H4 (cell line): Measurements from ENCODE around the gene GLB1L2. TPM values are rescaled to one million over a fixed set of nuclear protein-coding genes. Genes with fewer than 3 reads are reported as not detected.

Experiments
- DNase-seq: peaks from one replicate; pipeline ENCODE4 v3.0.0-alpha.2; 2015; ENCODE audit warnings: low spot score
- total RNA-seq: library from RNA; depleted of rRNA; stranded (reverse); fragments of >200 nt; shearing (Covaris generic); gene quantifications from 2 replicates; pipeline ENCODE4 v1.2.3, GENCODE V29; 2014

GLB1L2 gene
- total RNA-seq, 1 experiment from 2014 or later, result 17.0 TPM

DNA sequence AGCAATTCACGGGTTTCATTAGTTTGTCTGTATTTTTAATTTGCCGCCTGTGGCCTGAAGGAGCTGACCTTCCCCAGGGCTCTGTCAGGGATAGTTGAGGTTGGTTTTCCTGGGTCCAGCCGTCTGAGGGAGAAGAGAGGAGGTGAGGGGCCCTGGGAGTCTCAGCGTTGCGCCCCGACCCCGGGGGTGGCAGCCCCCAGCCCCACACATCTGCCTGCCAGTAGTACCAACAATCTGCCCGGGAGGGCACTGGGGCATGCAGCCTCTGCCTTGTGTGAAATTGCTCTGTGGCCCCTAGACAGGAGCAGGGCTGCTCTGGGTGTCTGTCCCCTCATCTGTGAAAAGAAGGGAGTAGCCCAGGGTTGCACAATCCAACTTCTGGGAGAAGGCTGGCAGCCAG, 73.6 kb downstream of the GLB1L2 start:
- DNase-seq, result no peak

DNA sequence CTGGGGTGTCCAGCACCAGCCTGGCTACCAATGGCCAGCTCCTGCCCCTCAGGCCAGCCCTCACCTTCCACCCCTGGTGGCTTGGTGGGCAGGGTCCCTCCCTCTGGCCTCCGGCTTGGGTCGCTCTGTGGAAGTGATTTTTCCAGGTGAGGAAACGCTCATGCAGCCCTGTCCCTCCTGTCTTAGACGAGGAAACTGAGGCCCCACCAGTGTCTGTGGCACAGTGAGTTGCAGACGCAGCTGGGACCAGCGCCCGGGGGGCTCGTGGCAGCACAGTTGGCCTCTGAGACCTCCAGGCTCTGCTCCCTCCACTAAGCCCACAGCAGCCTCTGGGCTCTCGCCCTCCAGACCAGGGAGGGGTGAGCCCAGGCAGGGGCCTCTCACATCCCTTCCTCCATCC, 74.1 kb downstream of the GLB1L2 start:
- no peak for DNase-seq

DNA sequence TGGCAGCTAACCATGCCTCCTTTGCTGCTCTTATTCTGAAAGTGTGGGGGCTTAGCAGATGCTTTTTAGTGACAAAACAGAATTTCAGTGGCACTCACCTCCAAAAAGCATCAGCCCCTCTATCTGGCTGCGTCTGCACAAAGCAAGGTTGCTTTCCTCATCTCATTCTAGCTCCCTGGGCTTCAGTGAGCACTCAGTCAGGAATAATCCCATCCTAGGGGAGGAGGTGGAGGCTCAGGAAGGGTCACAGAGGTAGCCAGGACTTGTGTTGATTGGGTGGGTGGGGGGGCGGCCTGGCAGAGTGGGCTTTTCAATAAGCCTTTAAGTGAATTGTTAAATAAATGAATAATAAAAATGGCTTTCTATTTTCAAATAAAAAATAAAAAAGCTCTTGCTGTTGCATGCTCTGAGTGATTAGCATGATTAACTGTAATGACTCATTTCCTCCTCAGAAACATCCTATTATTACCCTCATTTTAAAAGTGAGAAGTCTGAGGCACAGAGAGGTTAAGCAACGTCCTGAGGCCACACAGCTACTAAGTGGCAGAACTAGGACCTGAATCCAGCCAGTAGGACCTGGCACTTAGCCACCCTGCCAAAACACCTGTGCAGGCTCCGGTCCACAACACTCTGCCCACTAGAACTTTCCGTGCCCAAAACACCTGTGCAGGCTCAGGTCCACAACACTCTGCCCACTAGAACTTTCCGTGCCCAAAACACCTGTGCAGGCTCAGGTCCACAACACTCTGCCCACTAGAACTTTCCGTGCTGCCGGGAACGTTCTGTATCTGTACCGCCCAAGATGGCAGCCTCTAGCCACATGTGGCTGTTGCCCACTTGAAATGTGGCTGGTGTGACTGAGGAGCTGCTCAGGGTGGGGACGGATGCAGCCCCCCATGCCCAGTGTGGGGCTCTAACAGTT, 74.7 kb downstream of the GLB1L2 start:
- DNase-seq, result no peak

DNA sequence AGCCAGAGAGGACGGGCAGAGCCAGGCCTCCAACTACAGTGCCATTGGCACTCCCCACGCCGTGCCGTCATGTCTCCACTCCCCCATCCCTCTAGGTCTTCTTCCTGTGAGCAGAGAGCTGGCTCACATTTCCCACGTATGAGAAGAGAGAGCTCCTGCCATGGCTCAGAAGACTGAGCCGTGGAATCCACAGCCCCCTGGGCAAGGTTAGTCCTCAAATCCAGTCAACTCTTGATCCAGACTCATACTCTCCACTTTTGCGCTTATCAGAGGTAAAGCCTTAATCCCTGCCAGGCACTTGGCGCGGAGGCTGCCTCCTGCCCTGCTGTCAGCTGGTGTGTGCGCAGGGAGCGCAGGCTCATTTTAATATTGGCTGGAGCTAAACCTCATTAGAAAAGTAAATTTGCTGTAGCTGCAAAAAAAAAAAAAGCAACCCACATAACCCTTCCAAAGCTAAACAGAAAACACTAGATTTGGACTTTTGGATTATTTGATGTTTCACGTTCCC, 75.6 kb downstream of the GLB1L2 start:
- DNase-seq, result no peak

DNA sequence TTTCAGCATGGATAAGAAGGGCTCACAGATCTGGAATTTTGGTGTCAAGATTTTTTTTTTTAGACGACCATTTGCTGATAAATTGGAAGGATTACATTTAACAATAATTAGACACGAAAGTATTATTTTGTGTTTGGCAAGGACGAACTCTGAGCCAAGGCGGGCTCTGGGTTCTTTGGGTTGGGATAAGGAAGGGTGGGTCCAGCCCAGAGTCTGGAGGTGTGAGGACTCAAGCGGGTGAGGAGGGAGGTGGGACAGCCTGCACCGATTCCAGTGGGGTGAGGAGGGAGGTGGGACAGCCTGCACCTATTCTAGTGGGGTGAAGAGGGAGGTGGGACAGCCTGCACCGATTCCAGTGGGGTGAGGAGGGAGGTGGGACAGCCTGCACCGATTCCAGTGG, 76.1 kb downstream of the GLB1L2 start:
- no peak for DNase-seq

DNA sequence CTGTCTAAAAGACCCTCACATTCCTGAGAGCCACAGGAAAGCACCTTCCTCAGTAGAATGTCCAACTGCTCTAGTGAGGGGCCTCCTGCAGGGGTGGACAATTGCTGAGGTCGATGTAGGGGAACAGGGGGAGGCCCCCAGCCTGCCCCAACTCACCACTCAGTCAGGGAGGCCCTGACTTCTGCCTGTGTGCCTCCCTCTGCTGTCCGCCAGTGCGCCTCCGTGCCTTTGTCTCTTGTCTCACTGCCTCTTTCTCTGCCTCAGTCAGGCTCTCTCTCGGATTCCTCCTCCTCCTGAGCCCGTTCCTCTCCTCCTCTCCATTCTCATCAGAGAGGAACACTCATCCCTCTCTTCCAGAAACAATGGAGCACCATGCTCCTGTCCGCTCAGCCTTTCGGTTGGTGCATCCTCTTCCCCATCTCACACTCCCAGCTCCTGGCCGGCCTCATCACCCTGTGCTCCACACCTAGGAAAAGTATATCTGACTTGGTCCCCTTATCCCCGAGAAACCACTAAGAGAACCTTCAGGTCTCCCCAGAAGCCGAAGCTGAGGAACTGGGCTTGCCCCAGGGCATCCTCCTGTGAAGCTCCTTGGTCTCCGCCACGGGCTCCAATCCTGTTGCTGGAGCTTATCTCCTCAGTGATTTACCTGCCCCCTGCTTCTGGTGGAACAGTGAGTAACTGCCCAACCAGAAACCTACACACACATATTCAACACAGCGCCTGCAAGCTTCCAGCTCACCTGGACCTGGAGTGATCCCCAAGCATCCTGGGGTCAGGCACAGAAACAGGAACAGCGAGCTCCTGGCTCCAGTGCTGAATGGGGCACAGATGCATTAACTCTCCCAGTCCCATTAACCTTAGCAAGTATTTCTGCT, 78.0 kb downstream of the GLB1L2 start:
- DNase-seq, result no peak

DNA sequence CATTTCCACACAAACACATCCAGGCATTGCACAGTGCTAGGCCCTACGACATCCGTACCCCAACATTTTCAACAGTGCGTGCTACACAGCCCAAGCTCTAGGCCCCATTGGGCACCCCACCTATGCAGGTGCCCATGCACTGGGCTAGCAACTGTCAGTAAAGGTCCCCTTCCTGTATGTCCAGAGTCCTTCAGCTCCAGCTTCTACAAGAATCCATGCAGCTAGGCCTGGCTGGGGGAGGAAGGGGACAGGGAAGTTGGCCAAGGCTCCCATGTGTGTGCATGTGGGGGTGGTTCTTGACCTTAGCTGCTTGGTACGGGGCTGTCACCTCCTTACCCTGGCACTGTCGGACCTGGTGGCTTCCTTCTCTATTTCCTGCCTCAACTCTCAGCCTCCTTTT, 79.0 kb downstream of the GLB1L2 start:
- no peak for DNase-seq

DNA sequence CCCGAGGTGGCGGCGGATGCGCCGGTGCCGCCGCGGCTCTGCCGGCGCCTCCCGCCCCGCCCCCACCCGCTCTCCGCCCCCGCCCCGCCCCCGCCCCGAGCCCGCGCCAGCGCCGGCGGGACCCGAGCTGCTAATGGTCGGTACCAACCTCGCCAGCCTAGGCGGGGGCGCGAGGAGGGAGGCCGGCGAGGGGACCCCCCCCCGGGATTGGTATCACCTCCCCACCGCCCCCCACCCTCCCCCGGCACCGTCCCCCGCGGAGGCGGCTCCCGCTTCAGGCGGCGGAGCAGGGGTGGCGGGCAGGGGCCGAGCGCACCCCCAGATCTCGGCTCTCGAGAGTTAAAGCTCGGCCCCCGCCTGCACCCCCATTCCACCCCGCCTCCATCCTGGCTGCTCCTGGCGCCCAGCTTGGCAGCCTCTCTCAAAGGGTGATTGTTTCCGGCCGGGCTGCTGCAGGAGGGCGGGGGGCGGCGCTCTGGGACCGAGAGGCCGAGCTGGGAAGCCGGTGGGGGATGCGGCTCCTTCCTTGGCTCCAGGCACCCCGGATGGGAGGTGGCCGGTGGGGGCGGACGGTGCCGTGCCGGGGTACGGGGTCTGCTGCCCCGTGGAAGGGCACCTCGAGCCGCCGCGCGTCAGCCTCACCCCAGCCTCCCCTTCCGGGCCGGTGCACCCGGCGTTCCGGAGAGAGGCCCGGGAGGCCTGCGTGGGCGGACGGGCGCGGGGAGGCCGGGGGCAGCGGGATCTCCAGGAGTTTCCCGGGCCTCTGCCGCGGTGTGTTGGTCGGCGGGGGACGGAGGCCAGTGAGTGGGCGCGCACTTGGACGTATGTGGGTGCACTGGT, 80.6 kb downstream of the GLB1L2 start, which contains the start of gene B3GAT1:
B3GAT1 (minus strand) TSS at position 40 of the 840 bp plus-strand sequence. CDS start 24,583 bp downstream, outside the sequence.
- DNase-seq, result peak; percentile 18

DNA sequence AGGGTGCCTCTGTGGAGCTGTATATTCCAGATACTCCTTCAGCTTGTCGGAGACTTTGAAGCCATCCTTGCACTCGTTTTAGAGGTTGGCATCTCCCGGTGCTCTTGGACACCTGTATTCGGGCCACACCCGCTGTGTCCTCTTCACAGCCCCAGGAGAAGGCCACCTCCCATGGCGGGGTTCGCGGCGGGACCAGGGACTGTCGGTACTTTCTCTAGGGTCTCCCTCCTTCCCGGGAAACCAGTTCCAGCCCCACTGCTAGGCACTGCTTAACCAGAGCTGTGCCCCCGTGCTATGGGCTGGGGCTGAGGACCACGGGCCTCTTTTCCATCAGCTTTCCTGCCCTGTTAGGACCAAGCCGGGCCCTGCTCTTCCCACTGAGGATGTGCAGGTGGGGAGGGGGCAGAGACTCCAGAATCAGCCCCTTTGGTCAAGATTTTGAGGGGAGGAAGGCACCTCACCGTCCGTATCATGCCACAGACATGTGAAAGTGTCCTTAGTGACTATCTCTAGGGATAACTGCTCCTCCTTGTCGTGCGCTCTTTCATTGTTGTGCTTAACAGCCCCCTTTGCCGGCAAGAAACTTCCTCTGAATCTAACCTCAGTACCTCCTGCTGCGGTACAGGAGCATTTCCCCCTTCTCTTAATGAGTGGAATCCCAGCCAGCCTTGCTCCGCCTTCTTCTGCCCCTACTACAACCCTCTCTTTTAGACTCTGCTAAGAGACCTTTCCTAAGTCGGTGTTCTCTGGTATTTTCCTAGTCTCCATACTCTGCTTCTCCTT, 81.4 kb downstream of the GLB1L2 start:
- DNase-seq, result no peak

DNA sequence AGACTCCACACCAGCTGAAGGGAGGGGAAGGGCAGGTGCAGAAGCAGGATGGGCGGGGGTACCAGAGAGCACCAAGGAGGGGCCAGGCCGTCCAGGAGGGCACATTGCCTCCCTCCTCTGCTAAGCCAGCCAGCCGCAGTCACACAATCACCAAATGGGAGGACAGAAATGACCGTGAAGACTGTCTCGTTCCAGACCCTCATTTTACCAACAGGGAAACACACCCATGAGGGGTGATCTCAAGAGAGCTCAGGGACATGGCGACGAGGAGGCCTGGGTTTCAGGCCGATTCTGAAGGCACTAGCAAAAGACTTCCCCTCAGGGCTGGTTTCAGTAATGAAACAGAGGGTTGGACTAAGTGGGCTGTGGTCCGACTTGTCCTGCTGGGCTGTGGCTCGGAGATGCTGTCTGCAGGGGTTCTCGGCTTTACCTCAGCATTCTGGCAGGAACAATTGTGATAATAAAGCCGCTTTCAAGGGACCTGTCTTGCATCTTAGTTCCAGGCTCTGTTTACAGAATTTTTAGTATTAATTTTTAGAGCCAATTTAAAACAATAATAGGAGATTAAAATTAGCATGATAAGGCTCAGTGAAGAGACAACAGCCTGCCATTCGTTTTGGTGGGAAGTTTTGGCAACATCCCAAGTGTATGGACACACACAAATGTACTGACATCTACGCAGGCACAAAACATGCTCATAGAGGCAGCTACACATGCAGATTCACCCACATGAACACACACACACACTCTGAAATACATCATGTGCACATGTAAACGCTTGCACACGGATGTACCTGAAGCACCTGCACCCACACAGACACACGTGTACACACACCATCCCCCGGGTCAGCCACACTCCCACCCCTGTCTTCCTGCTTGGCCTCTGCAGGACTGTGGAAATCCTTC, 82.3 kb downstream of the GLB1L2 start:
- no peak for DNase-seq

DNA sequence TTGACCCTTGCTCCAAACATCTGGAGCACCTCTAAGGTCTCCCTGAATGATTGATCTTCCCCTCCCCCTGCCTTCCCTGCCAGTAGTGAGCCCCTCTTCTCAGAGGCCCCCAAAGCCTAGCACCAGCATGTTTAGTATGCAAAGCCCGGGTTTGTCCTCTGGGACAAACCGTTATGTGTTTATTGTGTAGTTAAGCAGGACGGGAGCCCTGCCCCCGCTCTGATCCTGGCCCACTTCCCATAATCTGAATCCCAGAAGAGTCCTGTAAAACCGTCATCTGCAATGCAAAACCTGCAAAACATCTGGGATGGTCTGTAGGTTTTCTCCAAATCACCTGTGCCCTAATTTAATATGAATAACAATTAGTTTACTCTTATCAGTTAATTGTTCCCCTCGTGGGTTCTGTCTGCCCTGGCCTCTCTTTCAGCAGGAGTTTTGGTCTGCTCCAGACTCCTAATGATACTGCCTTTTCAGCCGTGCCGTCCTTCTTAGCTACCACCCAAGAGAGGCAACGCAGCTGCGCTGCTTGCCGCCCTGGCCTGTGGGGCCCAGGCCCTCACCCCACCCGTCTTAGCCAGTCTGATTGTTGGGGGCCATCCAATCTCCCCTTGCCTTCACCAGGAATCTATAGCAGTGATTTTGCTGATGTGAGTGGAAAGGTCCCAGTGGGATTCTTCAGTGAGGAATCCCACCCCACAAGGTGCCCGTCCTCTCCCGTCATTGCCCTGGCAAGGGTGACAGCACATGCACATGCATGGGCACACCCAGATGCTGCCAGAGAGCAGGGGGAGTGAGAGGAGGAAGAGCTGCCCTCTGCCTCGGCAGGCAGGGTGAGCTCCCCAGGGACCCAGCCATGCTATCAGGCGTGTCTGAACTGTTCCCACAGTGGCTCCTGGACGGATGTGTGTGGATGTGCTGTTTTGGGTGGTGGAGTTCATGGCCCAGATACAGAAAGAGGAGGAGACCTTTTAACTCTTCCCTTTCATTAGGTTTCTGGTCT, 83.3 kb downstream of the GLB1L2 start:
- no peak for DNase-seq

DNA sequence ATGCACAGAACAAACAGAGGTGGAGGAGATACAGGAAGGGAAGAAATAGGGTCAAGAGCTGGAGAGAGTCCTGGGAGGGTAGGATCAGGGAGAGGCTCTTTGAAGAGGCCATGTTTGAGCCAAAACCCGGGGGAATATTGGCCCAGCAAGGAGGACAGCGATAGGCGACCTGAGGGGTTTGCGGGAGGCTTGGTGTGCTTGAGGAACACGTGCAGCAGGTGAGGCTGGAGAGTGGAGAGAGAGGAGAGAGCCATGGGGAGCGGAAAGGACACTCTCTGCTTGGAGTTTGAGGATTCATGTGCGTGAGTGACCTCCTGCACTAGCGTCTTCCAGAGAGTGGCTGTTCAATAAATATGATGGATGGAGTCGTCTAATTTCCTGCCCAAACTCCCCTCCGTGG, 84.9 kb downstream of the GLB1L2 start:
- DNase-seq, result no peak

DNA sequence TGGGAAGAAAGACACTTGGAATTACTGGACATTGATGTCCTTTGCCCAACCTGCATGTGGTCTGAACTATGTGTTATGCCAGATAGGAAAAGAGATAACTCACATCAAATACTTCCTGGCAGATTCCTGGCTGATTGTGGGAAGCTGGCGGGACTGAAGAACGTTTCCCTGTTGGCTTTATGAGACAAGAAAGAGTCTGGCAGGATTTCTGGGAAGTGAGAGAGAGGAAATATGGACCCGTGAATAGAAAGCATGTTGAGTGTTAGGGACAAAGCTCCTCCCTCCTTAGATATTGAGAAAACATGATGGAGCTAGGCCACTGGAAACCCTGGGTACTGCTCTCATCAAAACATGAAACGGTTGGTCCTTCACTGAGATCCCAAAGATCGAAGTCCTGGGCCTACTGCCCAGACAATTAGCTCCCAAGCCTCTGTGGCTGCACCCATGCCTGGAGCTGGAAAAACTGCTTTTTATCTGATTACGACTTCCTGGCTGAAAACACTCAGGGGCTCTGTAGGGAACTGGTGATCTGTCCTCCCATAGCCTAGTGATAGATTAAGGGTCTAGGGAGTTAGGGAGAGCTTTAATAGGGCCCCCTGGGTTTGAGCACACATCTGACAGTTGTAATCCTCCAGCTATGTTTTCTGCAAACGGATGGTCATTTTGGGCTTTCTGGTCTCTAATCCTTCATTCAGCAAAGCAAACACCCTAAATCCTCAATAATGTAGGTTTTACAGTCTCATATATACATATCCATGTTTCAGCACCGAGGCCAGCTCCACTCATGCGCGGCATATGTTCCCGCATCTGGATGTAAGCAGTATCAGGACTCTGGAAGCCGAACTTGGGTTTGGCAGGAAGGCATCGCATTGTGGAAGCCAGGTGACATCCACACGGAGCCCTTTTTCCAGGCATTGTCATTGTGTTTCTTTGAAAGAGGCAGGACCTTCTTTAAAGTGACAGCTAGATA, 86.4 kb downstream of the GLB1L2 start:
- DNase-seq, result no peak

DNA sequence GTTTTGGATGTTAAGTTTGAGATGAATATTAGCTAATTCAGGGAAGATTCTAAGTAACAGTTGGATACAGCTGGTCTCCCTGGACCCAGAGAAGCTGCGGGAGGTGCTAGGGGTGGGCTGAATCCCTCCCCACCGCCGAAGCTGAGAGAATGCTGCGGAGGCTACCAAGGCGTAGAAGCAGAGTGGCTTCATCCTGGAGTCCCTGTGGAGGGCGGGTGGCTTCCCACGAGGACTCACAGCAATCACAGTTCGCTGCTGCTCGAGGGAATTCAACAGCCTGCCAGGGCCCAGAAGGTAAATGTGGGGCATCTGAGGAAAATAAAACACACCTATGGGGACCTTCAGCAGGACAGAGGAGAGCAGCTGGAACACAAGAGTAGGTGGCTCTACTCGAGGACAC, 91.3 kb downstream of the GLB1L2 start:
- no peak for DNase-seq

DNA sequence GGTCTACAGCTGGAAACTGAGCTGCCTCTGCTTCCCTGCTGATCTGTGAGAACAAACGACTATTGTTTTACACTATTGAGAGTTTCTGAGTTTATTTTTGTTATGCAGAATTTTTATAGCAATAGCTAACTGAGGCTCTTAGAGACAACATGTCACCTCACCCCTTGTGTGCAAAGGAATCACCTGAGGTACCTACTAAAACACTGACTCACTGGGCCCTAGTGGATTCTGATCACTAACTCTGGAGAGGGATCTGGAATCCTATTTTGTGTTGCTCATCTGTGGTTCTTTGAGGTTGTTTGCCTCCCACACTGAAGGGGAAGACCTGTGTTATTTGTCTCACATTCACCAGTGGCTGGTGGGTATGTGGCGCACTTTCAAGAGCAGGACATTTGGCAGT, 93.6 kb downstream of the GLB1L2 start:
- DNase-seq, result no peak
